ENCODE data around the gene ALG3. TPM values are rescaled to one million over a fixed set of nuclear protein-coding genes. Genes with fewer than 3 reads are reported as not detected.

Gene ALG3
- total and polyA plus RNA-seq, 2 experiments from 2014 or later: 52.7 to 94.2 TPM

DNA sequence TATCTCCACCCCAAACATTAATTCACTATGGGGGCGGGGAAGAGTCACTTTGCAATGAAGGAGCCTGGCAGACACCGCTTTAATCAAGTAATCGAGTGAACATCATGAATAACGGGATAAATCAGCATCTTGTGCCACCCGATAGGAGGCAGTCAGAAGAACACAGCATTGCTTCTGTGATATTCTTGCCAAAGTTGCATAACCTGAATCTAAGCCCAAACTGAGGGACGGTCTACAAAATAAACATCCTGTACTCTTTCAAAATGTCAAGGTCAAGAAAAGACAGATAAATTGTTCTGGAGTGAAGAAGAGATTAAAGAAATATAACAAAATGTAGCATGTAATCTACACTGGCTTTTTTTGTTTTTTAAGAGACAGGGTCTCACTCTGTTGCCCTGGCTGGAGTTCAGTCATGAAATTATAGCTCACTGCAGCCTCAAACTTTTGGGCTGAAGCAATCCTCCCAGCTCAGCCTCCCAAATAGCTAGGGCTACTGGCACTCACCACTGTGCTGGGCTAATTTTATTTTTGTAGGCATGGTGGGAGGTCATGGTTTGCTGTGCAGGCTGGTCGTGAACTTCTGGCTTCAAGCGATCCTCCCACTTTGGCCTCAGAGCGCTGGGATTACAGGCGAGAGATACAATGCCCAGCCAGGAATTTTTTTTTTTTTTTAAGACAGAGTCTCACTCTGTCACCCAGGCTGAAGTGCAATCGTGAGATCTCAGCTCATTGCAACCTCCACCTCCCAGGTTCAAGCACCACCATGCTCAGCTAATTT, 39.4 kb downstream of the ALG3 start:
- H3K4me1 ChIP-seq (ENCODE audit: insufficient read depth): no peaks in the 10 kb centered on the region
- no peaks in the 10 kb centered on the region for H3F3A ChIP-seq (ENCODE audit: insufficient read depth)
- DNase-seq: no peak
- no peak overlapping the region for H3K9ac ChIP-seq
- no peak overlapping the region for H3K4me3 ChIP-seq
- TF ChIP-seq EZH2phosphoT487 (IDR thresholded peaks at IDR 0.05; ENCODE audit: insufficient read depth, low read depth) (no peak), EZH2 (IDR thresholded peaks at IDR 0.05; ENCODE audit: insufficient read depth, poor library complexity, severe bottlenecking) (no peak)
- no peaks in the 10 kb centered on the region for H4K20me1 ChIP-seq (ENCODE audit: insufficient read depth)
- H3K79me2 ChIP-seq (ENCODE audit: insufficient read depth): no peaks in the 10 kb centered on the region
- in situ Hi-C loops (cut with MboI): no loop called here
- H3K27ac ChIP-seq: no peak overlapping the region
- no peaks in the 10 kb centered on the region for H3K36me3 ChIP-seq (ENCODE audit: low read depth)
- WGBS, 2 experiments (ENCODE audit: low coverage in 1 of 2, low lambda C conversion rate in 2 of 2, missing lambda C conversion rate in 2 of 2): 22 to 23% methylated on average over 11 of the region's 11 CpGs
- no peak overlapping the region for H3K4me2 ChIP-seq (ENCODE audit: unreplicated experiment)
- H2AFZ ChIP-seq: no peak overlapping the region
- peaks cover 15% of the 10 kb centered on the region; the same call in 1 of the 2 replicates for H3K27me3 ChIP-seq (replicated peaks; ENCODE audit: insufficient read depth)
- H3K9me2 ChIP-seq (ENCODE audit: insufficient read depth): no peaks in the 10 kb centered on the region
- no peaks in the 10 kb centered on the region for H3K9me3 ChIP-seq (ENCODE audit: low read depth)

DNA sequence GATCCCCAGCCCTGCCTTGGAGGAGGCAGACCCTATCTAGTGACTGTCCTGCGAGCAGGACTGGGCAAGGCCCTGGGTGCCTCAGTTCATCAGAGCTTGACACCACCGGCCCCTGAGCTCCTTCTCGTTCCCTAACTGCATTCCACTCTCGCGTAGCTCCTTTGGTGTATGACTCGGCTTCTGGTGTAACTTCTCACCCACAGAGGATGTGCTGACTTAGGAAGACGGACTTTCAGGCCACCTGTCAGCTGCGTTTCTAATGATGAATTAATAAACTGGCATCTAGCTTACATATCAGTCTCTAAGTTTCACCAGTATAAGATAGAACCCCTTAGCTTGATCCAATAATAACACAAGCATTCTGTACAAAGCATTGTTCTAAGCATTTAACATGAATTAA, 45.2 kb downstream of the ALG3 start:
- no peaks in the 10 kb centered on the region for H3K79me2 ChIP-seq (ENCODE audit: insufficient read depth)
- in situ Hi-C loops (cut with MboI): no loop called here

DNA sequence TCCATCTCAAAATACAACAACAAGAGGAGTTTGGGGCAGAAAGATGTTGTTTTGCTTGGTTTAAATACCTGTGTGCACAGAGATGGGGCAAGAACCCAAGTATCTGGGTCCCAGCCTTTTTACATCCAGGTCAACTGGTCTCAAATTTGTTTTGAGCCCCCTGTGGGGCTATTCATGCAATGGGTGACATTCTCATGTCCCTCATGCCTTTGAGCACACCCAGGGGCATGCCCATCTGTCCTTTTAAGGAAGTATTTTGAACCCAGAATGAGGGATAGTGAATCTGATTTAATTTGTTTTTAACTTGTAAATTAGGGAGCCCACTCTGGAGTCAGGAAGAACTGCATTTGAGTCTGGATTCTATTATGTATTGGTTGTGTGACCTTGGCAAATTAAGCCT, 47.9 kb downstream of the ALG3 start:
- no peaks in the 10 kb centered on the region for H3K79me2 ChIP-seq (ENCODE audit: insufficient read depth)
- H3K27ac ChIP-seq: no peak overlapping the region
- H3K9ac ChIP-seq: no peak overlapping the region
- H3K27me3 ChIP-seq (replicated peaks; ENCODE audit: insufficient read depth): peaks cover 2% of the 10 kb centered on the region; the same call in 1 of the 2 replicates
- no peaks in the 10 kb centered on the region for H3K4me1 ChIP-seq (ENCODE audit: insufficient read depth)
- no peaks in the 10 kb centered on the region for H3K9me3 ChIP-seq (ENCODE audit: low read depth)
- no peak for TF ChIP-seq EZH2 (IDR thresholded peaks at IDR 0.05; ENCODE audit: insufficient read depth, poor library complexity, severe bottlenecking)
- no peak for TF ChIP-seq EZH2phosphoT487 (IDR thresholded peaks at IDR 0.05; ENCODE audit: insufficient read depth, low read depth)
- H2AFZ ChIP-seq: no peak overlapping the region
- no peak overlapping the region for H3K4me3 ChIP-seq
- no peak for DNase-seq
- in situ Hi-C loops (cut with MboI): no loop called here
- no peaks in the 10 kb centered on the region for H3K9me2 ChIP-seq (ENCODE audit: insufficient read depth)
- H3F3A ChIP-seq (ENCODE audit: insufficient read depth): no peaks in the 10 kb centered on the region
- H4K20me1 ChIP-seq (ENCODE audit: insufficient read depth): no peaks in the 10 kb centered on the region
- no peaks in the 10 kb centered on the region for H3K36me3 ChIP-seq (ENCODE audit: low read depth)
- no peak overlapping the region for H3K4me2 ChIP-seq (ENCODE audit: unreplicated experiment)

More for the DNA sequence above, 45.2 kb downstream of the ALG3 start:
- Histone ChIP-seq H3K4me2 (ENCODE audit: unreplicated experiment) (no peak overlapping the region), H3K9me3 (ENCODE audit: low read depth) (no peaks in the 10 kb centered on the region), H4K20me1 (ENCODE audit: insufficient read depth) (no peaks in the 10 kb centered on the region), H3F3A (ENCODE audit: insufficient read depth) (no peaks in the 10 kb centered on the region), H3K36me3 (ENCODE audit: low read depth) (no peaks in the 10 kb centered on the region), H3K9me2 (ENCODE audit: insufficient read depth) (no peaks in the 10 kb centered on the region), H3K9ac (no peak overlapping the region), H3K27me3 (replicated peaks; ENCODE audit: insufficient read depth) (peaks cover 12% of the 10 kb centered on the region; the same call in 1 of the 2 replicates), H3K4me3 (no peak overlapping the region), H3K4me1 (ENCODE audit: insufficient read depth) (no peaks in the 10 kb centered on the region), H3K27ac (no peak overlapping the region), H2AFZ (no peak overlapping the region)
- 78 to 81% methylated on average over 8 of the region's 8 CpGs for WGBS, 2 experiments (ENCODE audit: low coverage in 1 of 2, low lambda C conversion rate in 2 of 2, missing lambda C conversion rate in 2 of 2)
- TF ChIP-seq EZH2phosphoT487 (IDR thresholded peaks at IDR 0.05; ENCODE audit: insufficient read depth, low read depth) (no peak), EZH2 (IDR thresholded peaks at IDR 0.05; ENCODE audit: insufficient read depth, poor library complexity, severe bottlenecking) (no peak)
- no peak for DNase-seq

DNA sequence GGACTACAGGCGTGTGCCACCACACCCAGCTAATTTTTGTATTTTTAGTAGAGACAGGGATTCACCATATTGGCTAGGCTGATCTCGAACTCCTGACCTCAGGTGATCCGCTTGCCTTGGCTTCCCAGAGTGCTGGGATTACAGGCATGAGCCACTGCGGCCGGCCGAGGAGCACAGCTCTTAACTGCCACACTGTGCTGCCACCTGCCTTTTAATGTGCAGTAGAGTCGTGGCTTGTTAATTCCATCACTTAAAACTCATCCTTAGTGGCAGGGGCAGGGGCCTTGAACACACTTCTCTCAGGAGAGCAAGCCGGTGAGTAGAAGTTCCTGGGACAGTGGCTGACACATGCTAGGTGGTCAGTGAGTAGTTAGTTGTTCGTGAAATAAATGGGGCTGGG, 50.3 kb downstream of the ALG3 start:
- Histone ChIP-seq H3K27ac (no peak overlapping the region), H3K9me3 (ENCODE audit: low read depth) (no peaks in the 10 kb centered on the region), H3F3A (ENCODE audit: insufficient read depth) (no peaks in the 10 kb centered on the region), H3K36me3 (ENCODE audit: low read depth) (no peaks in the 10 kb centered on the region; the same call in 1 of the 2 replicates), H3K4me1 (ENCODE audit: insufficient read depth) (no peaks in the 10 kb centered on the region), H3K79me2 (ENCODE audit: insufficient read depth) (no peaks in the 10 kb centered on the region), H3K9me2 (ENCODE audit: insufficient read depth) (no peaks in the 10 kb centered on the region), H3K27me3 (replicated peaks; ENCODE audit: insufficient read depth) (no peaks in the 10 kb centered on the region), H4K20me1 (ENCODE audit: insufficient read depth) (no peaks in the 10 kb centered on the region), H2AFZ (no peak overlapping the region), H3K4me3 (no peak overlapping the region), H3K9ac (no peak overlapping the region), H3K4me2 (ENCODE audit: unreplicated experiment) (no peak overlapping the region)
- TF ChIP-seq EZH2phosphoT487 (IDR thresholded peaks at IDR 0.05; ENCODE audit: insufficient read depth, low read depth) (no peak), EZH2 (IDR thresholded peaks at IDR 0.05; ENCODE audit: insufficient read depth, poor library complexity, severe bottlenecking) (no peak)
- WGBS, 2 experiments (ENCODE audit: low coverage in 1 of 2, low lambda C conversion rate in 2 of 2, missing lambda C conversion rate in 2 of 2): 78 to 82% methylated on average over 9 of the region's 9 CpGs
- in situ Hi-C loops (cut with MboI): no loop called here
- no peak for DNase-seq

Data from GM23248 (cell line).